ENCODE measurements around the gene PECR.
"Not testable (repeated sequence)": the region's sequence is repeated elsewhere in the genome, so short reads cannot be mapped to it uniquely, and the experiment has no call there.

GRCh38 chr2:216009215-216009614 is 72.4 kb downstream of the PECR start:
- TF ChIP-seq POLR2A (IDR thresholded peaks at IDR 0.05); CTCF (IDR thresholded peaks at IDR 0.05 in 8 of 11, conservative IDR thresholded peaks at IDR 0.05 in 3 of 11): not testable (repeated sequence)

Data from spleen (tissue), 7 donors.